ENCODE results near the gene GPRC5C.

Gene GPRC5C

GRCh38 chr17:74452841-74453661, 21.2 kb downstream of the GPRC5C start:
- DNase-seq, result no peak

DNA sequence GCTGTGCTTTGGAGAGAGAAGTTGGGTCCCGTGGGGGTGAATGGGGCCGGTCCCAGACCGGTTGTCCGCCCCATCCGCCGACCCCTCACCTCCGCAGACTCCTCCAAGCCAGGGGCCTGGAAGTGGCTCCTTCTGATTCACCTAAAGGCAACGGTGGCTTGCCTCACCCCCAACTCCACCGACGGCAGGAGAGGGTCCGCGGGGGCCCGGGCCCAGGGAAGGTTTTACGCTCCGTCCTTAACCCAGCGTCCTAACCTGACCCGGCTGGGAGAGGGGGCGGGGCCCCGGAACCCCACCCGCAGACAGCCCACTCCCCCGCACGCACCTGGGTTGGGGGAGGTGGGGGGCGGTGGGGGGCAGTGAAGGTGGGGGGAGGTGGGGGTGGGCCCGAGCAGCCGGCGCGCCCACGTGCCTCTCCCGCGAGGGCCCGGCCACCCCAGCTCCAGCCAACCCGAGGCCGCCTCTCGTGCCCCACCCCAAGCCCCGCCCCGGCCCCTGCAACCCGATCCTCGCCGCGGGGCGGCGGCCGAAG, 21.8 kb downstream of the GPRC5C start:
- peak; percentile 82 for DNase-seq

DNA sequence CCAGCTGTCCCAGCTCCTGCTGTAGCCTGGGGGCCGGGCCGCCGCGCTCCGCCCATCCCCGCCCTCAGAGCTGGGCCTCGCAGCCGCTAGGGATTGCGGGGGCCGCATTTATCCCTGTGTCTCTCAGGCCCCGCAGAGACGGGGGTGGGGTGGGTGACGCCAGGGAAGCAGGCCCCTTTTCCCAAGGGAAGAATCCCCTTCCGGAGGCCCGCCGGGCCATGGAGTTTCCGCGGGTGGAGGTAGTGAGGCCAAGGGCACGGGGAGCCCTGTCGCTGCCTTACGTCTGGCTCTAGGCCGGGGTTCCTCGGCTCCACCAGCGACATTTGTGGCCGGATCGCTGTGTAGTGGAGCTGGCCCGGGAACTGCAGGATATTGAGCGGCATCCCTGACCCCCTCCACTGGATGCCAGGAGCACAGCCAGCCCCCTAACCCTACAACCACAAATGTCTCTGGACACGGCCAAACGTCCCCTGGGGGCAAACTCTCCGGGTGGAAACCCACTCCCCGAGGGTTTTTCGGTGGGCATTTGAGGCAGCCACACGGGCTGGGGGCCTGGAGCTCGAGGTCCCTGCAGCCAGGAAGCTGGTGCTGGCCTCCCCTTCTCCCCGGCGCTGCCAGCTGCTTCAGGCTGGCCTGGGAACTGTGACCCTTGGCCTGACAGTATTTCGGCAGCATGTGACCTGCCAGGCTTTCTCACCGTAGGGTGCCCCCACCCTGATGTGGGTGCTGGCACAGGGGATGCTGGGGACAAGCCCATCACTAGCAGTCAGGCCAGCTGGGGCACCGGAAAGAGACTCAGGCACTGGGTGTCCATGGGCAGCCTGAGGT, 22.5 kb downstream of the GPRC5C start:
- no peak for DNase-seq

GRCh38 chr17:74455025-74455545, 23.2 kb downstream of the GPRC5C start:
- no peak for DNase-seq

GRCh38 chr17:74455821-74456220, 23.9 kb downstream of the GPRC5C start:
- DNase-seq, result no peak

DNA sequence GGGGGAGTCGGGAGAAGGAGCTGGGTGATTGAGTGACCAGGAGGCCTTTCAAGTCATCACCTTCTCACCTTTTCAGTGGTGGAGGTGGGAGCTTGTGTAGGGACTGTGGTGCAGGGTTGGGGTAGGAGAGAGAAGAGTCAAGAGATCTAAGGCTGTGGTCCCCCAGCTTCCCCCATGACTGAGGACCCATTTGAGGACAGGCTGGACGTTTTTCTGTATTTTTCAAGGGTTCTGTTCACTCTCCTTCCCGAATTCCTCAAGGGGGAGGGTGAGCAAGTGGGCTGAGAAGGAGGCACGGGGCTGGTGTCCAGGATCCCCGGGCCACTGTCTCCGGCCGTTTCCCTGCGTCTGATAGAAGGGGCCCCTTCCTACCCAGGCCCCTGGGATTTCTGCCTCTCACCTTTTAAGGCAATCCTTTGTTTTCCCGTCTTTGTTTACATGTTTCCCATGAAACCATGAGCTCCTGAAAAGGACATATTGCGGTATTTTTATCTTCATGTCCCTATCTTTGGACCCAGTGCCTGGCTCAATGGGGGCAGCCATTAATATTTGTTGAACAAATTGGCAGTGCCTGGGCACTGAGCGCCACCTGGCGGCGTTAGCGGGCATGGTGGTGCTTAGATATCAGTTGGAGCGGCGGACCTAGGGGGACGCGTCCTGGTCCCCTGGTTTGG, 25.4 kb downstream of the GPRC5C start:
- peak; percentile 82 for DNase-seq

GRCh38 chr17:74457820-74458166, 25.9 kb downstream of the GPRC5C start:
- no peak for DNase-seq

DNA sequence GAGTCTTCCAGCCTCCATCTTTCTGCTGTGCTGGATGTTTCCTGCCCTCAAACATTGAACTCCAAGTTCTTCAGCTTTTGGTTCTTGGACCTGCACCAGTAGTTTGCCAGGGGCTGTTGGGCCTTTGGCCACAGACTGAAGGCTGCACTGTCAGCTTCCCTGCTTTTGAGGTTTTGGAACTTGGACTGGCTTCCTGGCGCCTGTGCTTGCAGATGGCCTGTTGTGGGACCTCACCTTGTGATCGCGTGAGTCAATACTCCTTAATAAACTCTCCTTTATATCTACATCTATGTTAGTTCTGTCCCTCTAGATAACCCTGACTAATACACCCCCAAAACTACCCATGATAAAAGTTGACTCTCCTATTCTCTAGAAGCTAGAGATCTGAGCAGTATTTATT, 26.9 kb downstream of the GPRC5C start:
- no peak for DNase-seq

DNA sequence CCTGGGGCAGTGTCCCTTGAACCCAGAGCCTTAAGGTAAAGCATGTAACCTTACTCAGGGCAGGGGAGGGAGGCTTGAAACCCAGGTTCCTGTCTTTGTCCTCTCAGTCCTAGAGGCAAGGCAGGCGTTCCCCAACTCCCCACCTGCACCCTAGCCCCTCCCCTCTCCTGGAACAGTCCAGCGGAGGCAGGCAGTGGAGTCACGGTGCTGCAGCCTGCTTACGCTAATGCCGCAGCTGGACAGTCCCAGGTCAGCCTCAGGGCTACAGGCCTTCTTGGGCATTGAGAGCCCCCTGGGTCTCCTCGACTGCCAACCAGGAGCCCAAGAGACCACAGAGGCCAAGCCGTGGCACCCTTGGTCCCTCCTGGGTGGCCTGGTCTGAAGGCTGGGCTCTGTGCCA, 27.7 kb downstream of the GPRC5C start:
- DNase-seq, result no peak

GRCh38 chr17:74460241-74460640, 28.4 kb downstream of the GPRC5C start:
- DNase-seq, result no peak

- no peak for DNase-seq
These were observed 29.1 kb downstream of the GPRC5C start for GRCh38 chr17:74460996-74461395.

DNA sequence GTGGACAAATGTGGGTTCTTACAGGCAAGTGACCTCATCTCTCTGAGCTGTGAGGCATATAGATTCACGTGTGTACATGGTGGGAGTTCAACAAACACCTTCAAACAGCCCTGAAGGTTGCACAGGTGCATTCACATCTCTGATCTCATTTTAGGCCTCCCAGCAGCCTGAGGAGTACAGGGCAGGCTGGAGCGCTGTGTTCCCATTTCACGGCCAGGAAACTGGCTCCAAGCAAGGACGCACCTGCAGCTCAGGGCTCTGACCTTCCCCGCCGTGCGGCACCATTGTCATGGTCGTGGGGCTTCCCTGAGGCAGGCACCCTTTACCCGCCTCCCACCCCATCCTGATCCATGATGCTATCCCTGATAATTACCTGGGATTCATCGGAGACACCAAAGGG, 29.7 kb downstream of the GPRC5C start:
- no peak for DNase-seq

DNA sequence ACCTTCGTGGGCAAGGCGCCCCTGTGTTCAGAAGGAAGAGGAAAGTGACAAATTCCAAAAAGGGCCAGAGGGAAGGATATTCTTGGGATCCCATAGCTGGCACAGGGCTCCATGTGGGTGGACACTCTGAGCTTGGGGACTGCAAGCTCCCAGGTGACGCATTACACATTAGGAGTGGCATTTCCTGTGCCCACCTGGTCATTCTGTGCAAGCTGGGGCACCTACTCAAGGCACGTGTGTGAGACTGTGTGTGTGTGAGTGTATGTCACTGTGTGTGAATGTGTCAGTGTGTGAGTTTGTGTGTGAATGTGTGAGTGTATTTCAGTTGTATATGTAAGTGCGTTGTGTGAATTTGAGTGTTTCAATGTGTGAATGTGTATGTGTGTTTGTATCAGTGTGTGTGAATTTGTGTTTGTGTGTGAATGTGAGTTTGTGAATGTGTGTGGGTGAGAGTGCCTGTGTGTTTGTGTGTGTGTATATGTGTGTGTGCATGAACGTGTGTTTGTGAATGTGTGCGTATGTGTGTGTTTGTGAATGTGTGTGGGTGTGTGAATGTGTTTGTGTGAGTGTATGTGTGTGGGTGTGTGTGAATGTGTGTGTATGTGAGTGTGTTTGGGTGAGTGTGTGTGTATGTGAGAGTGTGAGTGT, 33.0 kb downstream of the GPRC5C start:
- DNase-seq, result no peak

GRCh38 chr17:74465378-74466110, 33.7 kb downstream of the GPRC5C start:
- no peak for DNase-seq

- DNase-seq, result peak; percentile 27
These were observed 34.4 kb downstream of the GPRC5C start, which contains the start of gene CD300A for GRCh38 chr17:74466111-74466827. Gene CD300A, plus strand, starts transcription at chr17:74466634. Its CDS starts 70 bp downstream, at chr17:74466704.

- peak; percentile 33 for DNase-seq
These were observed 34.9 kb downstream of the GPRC5C start for GRCh38 chr17:74466828-74467184.

- DNase-seq, result peak; percentile 66
These were observed 35.5 kb downstream of the GPRC5C start for GRCh38 chr17:74467221-74467951.

GRCh38 chr17:74471341-74471740, 39.5 kb downstream of the GPRC5C start:
- no peak for DNase-seq

GRCh38 chr17:74472890-74473289, 41.0 kb downstream of the GPRC5C start:
- DNase-seq, result no peak

- no peak for DNase-seq
These were observed 41.4 kb downstream of the GPRC5C start for GRCh38 chr17:74473294-74473693.
